Thyroid gland (tissue), 4 donors: ENCODE measurements around the gene CYP2A6.
"Not testable (repeated sequence)": the region's sequence is repeated elsewhere in the genome, so short reads cannot be mapped to it uniquely, and the experiment has no call there.

Experiments used
- POLR2A ChIP-seq, 2 donors: fragments of 450-650 bp; IDR thresholded peaks; one replicate each; pipeline ENCODE4 v1.6.1; 2017; ENCODE audit warnings: antibody characterized with exemption in 2 of 2, mild to moderate bottlenecking in 2 of 2, moderate library complexity in 1 of 2
- TF ChIP-seq, protein P1 (sequence below), 6 experiments: fragments of 200-600 bp in 3 of 6; fragments of 450-650 bp in 3 of 6; sonication (generic) in 3 of 6; IDR thresholded peaks; one replicate each; pipeline ENCODE4 v1.5.1; 2016 to 2019; ENCODE audit warnings: antibody characterized with exemption in 6 of 6, mild to moderate bottlenecking in 2 of 6, inconsistent platforms in 1 of 6, moderate library complexity in 1 of 6

DNA sequence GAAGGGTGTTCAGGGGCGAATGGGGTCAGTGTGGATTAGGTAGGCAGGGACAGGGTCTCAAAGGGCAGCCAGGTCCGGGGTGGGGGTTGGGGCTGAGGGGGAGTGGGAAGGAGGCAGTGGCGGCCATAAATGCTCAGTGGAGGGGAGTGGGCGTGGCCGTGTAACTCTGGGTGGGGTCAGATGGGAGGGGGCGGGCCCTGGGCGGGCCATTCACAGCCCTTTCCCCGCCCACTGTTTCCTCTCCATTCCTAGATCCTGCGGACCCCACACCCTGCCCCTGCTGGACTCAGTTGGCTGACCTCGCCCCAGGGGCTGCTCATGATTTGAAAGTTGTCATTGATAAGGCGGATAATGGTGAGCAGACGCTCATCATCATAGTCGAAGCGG, 23.9 kb downstream of the CYP2A6 start:
- TF ChIP-seq, protein P1, sequence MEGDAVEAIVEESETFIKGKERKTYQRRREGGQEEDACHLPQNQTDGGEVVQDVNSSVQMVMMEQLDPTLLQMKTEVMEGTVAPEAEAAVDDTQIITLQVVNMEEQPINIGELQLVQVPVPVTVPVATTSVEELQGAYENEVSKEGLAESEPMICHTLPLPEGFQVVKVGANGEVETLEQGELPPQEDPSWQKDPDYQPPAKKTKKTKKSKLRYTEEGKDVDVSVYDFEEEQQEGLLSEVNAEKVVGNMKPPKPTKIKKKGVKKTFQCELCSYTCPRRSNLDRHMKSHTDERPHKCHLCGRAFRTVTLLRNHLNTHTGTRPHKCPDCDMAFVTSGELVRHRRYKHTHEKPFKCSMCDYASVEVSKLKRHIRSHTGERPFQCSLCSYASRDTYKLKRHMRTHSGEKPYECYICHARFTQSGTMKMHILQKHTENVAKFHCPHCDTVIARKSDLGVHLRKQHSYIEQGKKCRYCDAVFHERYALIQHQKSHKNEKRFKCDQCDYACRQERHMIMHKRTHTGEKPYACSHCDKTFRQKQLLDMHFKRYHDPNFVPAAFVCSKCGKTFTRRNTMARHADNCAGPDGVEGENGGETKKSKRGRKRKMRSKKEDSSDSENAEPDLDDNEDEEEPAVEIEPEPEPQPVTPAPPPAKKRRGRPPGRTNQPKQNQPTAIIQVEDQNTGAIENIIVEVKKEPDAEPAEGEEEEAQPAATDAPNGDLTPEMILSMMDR (IDR thresholded peaks at IDR 0.05), result not testable (repeated sequence)
- TF ChIP-seq POLR2A (IDR thresholded peaks at IDR 0.05), result not testable (repeated sequence)
